Cardiac muscle cell (in vitro differentiated cells and primary cell): Measurements from ENCODE around the gene MYH9. TPM values are rescaled to one million over a fixed set of nuclear protein-coding genes. Genes with fewer than 3 reads are reported as not detected.

Experiments used
- DNase-seq, 2 donors: peaks; one replicate each; pipeline versions ENCODE4 v3.0.0 to v3.0.0-alpha.2; 2010 to 2017; ENCODE audit warnings: low read depth in 1 of 2, low spot score in 1 of 2
- H3K27ac ChIP-seq: fragments of 200-600 bp; sonication (generic); 2 replicates; pipeline ENCODE4 v1.5.1; 2016
- H3K27me3 ChIP-seq: fragments of 200-600 bp; sonication (generic); 2 replicates; pipeline ENCODE4 v1.6.0; 2016; ENCODE audit warnings: control low read depth
- H3K36me3 ChIP-seq: fragments of 200-600 bp; sonication (generic); 2 replicates; pipeline ENCODE4 v1.5.1; 2016; ENCODE audit warnings: control low read depth
- H3K4me1 ChIP-seq: fragments of 200-600 bp; sonication (generic); 2 replicates; pipeline ENCODE4 v1.8.1; 2017; ENCODE audit warnings: low read depth, mild to moderate bottlenecking, mixed run types
- H3K4me3 ChIP-seq: fragments of 200-600 bp; sonication (generic); 2 replicates; pipeline ENCODE4 v1.5.1; 2016; ENCODE audit warnings: mild to moderate bottlenecking
- H3K9me3 ChIP-seq: fragments of 200-600 bp; sonication (generic); 2 replicates; pipeline ENCODE4 v1.5.1; 2017; ENCODE audit warnings: low read depth, mild to moderate bottlenecking, control low read depth
- CTCF ChIP-seq: IDR thresholded peaks from 2 replicates; pipeline ENCODE4 v1.5.1; 2012; ENCODE audit warnings: low read depth, mild to moderate bottlenecking, low read length
- polyA plus RNA-seq: library from polyadenylated mRNA; unstranded; fragments of >200 nt; fragmentation: Nextera tagmentation; extraction: Ambion mirVana; gene quantifications from 2 replicates; pipeline ENCODE4 v1.2.1, GENCODE V29; 2016
- total RNA-seq: library from RNA; depleted of rRNA; stranded (reverse); fragments of >200 nt; gene quantifications from 2 replicates; pipeline ENCODE4 v1.2.3, GENCODE V29; 2016

MYH9 gene
- total and polyA plus RNA-seq, 2 experiments from 2014 or later: 88.7 to 174 TPM

- TF ChIP-seq CTCF: no peak
- DNase-seq: no peak
- H3K9me3 ChIP-seq: no peaks in the 10 kb centered on the region
- no peaks in the 10 kb centered on the region for H3K27me3 ChIP-seq
- H3K27ac ChIP-seq: no peak overlapping the region
- H3K4me1 ChIP-seq: peaks cover under 1% of the 10 kb centered on the region
- H3K36me3 ChIP-seq: peaks cover 74% of the 10 kb centered on the region
- no peak overlapping the region for H3K4me3 ChIP-seq
Measured at GRCh38 chr22:36318442-36318841, 69.3 kb downstream of the MYH9 start.

GRCh38 chr22:36317658-36318271, 70.0 kb downstream of the MYH9 start:
- Histone ChIP-seq H3K27ac (no peak overlapping the region), H3K9me3 (no peaks in the 10 kb centered on the region), H3K4me1 (no peaks in the 10 kb centered on the region), H3K4me3 (no peak overlapping the region), H3K27me3 (no peaks in the 10 kb centered on the region), H3K36me3 (peaks cover 72% of the 10 kb centered on the region)
- no peak for TF ChIP-seq CTCF
- DNase-seq: no peak

GRCh38 chr22:36316419-36316818, 71.3 kb downstream of the MYH9 start:
- Histone ChIP-seq H3K27me3 (no peaks in the 10 kb centered on the region), H3K27ac (no peak overlapping the region), H3K4me1 (no peaks in the 10 kb centered on the region), H3K9me3 (no peaks in the 10 kb centered on the region), H3K4me3 (no peak overlapping the region), H3K36me3 (peaks cover 73% of the 10 kb centered on the region)
- DNase-seq: no peak
- TF ChIP-seq CTCF: no peak

GRCh38 chr22:36315325-36315724, 72.4 kb downstream of the MYH9 start:
- Histone ChIP-seq H3K27me3 (no peaks in the 10 kb centered on the region), H3K4me3 (no peak overlapping the region), H3K36me3 (peaks cover 75% of the 10 kb centered on the region), H3K27ac (no peak overlapping the region), H3K4me1 (no peaks in the 10 kb centered on the region), H3K9me3 (no peaks in the 10 kb centered on the region)
- DNase-seq: no peak
- TF ChIP-seq CTCF: no peak

GRCh38 chr22:36311386-36312085, 76.2 kb downstream of the MYH9 start:
- Histone ChIP-seq H3K27ac (no peak overlapping the region), H3K36me3 (peaks cover 65% of the 10 kb centered on the region), H3K4me3 (no peak overlapping the region), H3K9me3 (no peaks in the 10 kb centered on the region), H3K27me3 (no peaks in the 10 kb centered on the region), H3K4me1 (no peaks in the 10 kb centered on the region)
- no peak for TF ChIP-seq CTCF
- no peak for DNase-seq
